Astrocyte of the cerebellum (primary cell): Measurements from ENCODE around the gene LRRC32.

ENCODE experiments used
- DNase-seq: peaks from one replicate; pipeline ENCODE4 v3.0.0-alpha.2; 2011; ENCODE audit warnings: low read depth
- H3K4me3 ChIP-seq: 2 replicates; pipeline ENCODE4 v1.5.1; 2011; ENCODE audit warnings: mild to moderate bottlenecking, low read depth, low read length, moderate library complexity
- in situ Hi-C: cut with HindIII; loops from 2 replicates; pipeline ENCODE4 v1.10.0; 2017; ENCODE audit warnings: low sequenced_read_pairs
- TF ChIP-seq, protein P1 (sequence below): IDR thresholded peaks from 2 replicates; pipeline ENCODE4 v1.5.1; 2012; ENCODE audit warnings: low read length, low read depth, moderate library complexity, mild to moderate bottlenecking; ENCODE audit errors: missing control alignments

The LRRC32 gene

DNA sequence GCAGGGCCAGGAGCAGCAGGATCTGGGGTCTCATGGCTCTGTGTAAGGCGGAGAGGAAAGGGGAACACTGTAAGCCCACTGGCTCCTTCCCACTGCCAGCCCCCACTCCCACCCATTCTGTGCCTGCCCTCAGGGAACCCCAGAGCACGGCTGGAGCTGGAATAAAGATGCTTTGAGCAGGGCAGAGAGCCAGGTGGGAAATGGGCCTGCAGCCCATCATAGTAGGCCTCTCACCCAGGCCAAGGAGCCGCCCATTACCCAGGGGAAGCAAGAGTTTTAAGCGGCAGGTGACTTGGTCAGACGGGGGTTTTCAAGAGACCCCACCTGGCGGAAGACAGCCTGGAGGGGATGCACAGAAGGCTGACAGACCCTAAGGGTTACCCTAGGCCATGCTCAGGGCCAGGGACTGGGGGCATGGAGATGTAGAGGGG lies 4.6 kb downstream of the LRRC32 start:
- in situ Hi-C loops = no loop called here
- DNase-seq = no peak
- TF ChIP-seq, protein P1, sequence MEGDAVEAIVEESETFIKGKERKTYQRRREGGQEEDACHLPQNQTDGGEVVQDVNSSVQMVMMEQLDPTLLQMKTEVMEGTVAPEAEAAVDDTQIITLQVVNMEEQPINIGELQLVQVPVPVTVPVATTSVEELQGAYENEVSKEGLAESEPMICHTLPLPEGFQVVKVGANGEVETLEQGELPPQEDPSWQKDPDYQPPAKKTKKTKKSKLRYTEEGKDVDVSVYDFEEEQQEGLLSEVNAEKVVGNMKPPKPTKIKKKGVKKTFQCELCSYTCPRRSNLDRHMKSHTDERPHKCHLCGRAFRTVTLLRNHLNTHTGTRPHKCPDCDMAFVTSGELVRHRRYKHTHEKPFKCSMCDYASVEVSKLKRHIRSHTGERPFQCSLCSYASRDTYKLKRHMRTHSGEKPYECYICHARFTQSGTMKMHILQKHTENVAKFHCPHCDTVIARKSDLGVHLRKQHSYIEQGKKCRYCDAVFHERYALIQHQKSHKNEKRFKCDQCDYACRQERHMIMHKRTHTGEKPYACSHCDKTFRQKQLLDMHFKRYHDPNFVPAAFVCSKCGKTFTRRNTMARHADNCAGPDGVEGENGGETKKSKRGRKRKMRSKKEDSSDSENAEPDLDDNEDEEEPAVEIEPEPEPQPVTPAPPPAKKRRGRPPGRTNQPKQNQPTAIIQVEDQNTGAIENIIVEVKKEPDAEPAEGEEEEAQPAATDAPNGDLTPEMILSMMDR = no peak
- H3K4me3 ChIP-seq = no peak overlapping the region

DNA sequence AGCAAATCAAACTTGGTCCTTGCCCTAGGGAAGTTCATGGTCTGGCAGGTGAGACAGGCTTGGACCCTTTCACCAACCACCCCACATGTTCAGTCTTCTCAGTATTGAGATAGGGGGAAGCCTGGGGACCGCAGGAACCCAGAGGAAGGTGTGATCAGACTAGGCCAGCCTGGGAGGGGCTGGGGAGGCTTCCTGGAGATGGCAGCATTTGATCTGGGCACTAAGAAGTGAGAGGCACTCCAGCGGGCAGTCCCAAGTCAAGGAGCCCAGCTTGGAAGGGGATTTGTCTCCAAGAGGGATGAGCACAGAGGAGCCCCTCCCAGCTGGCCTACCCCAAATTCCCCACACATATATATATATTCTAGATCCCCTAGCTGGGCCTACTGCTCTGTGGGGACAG lies 5.4 kb downstream of the LRRC32 start:
- no peak for DNase-seq
- TF ChIP-seq, protein P1 = no peak
- H3K4me3 ChIP-seq = no peak overlapping the region
- in situ Hi-C loops = no loop called here

GRCh38 chr11:76664578-76665061 lies 5.9 kb downstream of the LRRC32 start:
- TF ChIP-seq, protein P1 = no peak
- DNase-seq = no peak
- H3K4me3 ChIP-seq = no peak overlapping the region
- in situ Hi-C loops = no loop called here

- DNase-seq = no peak
- in situ Hi-C loops = no loop called here
- no peak overlapping the region for H3K4me3 ChIP-seq
- TF ChIP-seq, protein P1 = no peak
These were observed 6.6 kb downstream of the LRRC32 start for GRCh38 chr11:76663912-76664440.

DNA sequence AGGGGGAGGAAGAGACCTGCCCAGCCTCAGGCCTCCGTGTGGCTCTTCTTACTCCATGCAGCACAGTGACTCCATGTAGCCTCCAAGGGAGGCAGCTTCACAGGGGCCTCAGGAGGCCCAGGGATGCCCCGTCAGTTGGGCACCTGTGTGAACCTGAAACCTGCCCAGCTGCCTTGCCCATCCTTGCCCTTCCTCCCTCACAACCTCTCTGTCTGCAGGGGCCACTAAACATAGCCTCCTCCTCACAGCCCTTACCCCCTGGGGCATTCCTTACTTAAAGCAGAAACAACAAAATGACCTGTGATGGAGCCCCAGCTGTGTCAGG lies 7.1 kb downstream of the LRRC32 start:
- TF ChIP-seq, protein P1 = no peak
- in situ Hi-C loops = no loop called here
- no peak for DNase-seq
- no peak overlapping the region for H3K4me3 ChIP-seq

- TF ChIP-seq, protein P1 = no peak
- no peak for DNase-seq
- in situ Hi-C loops = no loop called here
- H3K4me3 ChIP-seq = no peak overlapping the region
These were observed 7.7 kb downstream of the LRRC32 start for GRCh38 chr11:76662656-76663485.
